GM21528 (cell line): ENCODE data around the gene ZMPSTE24.

ENCODE experiments used
- ATAC-seq: cut with Tn5 transposase; IDR thresholded peaks from one replicate; pipeline ENCODE4 v1.9.1; 2021; ENCODE audit warnings: mild to moderate bottlenecking, moderate library complexity; ENCODE audit not compliant: unreplicated experiment, low FRiP score

Gene ZMPSTE24

DNA sequence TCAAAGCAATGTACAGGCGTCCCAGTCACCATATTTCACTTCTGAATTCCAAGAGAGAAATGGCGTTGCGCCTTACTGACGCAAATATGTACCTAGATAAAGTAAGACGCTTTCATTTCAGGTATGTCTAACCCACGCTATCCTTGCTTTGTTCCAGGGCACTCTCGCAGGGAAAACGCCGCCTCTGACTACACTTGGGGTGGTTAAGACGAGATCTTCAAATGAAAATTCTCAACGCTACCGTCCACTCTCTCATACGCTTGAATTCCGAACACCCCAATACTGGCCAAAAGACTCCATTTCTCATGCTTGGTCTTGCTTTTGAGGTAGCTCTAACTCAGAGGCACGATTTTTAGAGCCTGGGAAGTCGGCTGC is 736 bp upstream of the ZMPSTE24 start:
- ATAC-seq, result peak; percentile 6

DNA sequence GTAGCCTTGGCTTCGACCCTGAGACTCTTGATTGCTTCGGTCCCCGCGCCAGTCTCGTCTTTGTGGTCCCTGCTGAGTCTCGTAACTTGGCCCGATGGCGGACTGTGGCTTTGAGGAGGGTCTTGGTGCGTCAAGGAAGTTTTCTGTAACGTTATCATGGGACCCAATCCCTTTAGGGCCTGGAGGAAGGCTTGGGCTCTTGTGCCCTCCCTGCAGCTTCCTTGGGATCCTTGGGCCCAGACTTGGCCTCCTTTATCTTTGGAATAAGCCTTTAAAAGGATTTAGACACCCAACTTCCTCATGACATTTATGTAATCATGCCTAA is 371 bp downstream of the ZMPSTE24 start:
- ATAC-seq, result no peak

DNA sequence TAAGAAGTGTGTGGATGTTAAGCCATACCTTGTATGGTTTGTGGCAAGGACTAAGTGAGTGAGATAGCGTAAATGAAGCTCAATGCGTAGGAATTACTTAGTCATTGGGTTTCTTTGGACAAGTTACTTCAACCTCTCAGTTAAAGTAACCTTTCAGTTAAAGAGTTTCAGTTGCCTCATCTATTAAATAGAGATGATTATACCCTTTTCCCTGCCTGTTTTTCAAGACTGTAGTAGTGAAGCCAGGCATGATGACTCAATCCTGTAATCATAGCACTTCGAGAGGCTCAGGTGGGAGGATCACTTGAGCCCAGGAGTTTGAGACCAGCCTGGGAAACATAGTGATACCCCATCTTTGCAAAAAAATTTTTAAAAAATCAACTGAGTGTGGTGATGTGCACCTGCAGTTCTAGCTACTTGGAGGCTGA is 6.3 kb downstream of the ZMPSTE24 start:
- no peak for ATAC-seq

DNA sequence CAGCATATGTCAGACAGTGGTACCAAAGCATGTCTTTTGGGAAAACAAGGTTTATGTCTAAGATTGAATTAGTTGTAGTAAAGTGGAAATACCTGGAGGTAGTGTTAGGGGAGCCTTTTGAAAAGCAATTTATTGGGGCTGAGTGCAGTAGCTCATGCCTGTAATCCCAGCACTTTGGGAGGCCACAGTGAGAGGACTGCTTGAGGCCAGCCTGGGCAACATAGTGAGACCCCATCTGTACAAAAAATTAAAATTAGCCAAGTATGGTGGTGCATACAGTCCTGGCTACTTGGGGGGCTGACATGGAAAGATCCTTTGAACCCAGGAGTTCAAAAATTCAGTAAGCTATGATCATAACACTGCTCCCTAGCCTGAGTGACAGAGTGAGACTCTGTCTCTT is 7.3 kb downstream of the ZMPSTE24 start:
- ATAC-seq, result no peak

DNA sequence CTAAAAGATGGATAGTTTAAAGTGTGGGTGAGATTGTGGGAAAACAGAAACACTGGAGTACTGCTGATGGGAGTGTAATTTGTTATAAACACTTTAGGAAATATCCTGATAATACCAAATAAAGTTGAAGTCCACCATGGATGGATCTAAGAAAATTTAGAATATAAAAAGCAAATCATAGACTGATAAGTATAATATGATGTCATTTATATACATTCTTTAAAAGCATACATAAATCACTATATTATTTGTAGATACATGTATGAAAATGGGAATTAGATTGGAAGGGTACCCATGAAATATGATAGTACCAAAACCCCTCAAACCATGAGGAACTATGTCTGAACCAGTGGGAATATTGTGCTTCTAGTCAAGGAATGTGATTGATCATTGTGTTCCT is 7.9 kb downstream of the ZMPSTE24 start:
- ATAC-seq, result no peak

DNA sequence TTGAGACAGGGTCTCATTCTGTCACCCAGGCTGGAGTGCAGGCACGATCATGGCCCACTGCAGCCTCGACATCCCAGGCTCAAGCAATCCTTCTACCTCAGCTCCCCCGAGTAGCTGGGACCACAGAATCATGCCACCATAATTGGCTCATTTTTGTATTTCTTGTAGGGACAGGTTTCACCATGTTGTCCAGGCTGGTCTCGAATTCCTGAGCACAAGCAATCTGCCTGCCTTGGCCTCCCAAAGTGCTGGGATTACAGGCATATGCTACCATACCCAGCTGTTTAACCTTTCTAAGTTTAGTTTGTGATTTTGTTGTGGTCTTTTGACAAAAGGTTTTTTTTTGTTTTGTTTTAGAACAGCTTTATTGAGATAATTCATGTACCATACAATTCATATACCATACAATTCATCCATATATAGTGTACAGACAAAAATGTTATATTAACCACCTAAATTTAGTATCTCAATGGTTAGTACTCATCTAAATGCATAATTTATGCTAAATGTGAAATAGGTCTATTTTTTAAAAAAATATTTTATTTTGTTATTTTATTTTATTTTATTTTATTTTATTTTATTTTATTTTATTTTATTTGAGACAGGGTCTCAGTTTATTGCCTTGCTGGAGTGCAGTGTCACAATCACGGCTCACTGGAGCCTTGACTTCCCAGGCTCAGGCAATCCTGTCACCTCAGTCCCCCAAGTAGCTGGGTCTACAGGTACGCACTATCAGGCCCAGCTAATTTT is 8.9 kb downstream of the ZMPSTE24 start:
- no peak for ATAC-seq

DNA sequence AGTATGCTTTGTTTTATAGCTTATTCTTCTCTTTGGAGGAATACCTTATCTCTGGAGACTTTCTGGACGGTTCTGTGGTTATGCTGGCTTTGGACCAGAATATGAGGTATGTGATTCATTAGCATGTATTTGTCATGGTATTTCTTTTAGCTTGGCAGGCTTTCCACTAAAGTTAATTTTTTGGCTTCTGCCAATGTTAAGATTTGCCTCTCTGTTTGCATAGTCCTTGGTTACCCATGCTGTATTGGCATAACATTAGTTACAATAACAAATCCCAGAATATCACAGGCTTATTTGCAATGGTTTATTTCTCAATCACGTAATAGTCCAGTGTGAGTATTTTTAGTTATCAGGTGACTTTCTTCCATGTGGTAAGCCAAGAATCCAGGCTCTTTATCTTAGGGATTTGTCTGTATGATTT is 9.7 kb downstream of the ZMPSTE24 start:
- ATAC-seq, result no peak

DNA sequence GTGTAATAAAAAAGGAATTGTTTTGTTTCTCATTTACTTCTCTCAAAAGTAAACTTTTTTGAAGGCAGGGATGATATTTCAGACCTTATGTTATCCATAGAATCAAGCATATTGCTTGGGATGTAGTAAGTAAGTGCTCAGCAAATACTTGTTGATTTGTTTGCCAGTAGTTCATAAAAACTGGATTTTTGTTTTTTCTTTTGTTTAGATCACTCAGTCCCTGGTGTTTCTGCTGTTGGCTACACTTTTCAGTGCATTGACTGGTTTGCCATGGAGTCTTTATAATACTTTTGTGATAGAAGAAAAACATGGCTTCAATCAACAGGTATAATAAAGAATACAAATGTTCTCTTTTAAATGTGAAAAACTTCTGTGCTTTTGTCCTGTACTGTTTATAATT is 10.2 kb downstream of the ZMPSTE24 start:
- no peak for ATAC-seq

DNA sequence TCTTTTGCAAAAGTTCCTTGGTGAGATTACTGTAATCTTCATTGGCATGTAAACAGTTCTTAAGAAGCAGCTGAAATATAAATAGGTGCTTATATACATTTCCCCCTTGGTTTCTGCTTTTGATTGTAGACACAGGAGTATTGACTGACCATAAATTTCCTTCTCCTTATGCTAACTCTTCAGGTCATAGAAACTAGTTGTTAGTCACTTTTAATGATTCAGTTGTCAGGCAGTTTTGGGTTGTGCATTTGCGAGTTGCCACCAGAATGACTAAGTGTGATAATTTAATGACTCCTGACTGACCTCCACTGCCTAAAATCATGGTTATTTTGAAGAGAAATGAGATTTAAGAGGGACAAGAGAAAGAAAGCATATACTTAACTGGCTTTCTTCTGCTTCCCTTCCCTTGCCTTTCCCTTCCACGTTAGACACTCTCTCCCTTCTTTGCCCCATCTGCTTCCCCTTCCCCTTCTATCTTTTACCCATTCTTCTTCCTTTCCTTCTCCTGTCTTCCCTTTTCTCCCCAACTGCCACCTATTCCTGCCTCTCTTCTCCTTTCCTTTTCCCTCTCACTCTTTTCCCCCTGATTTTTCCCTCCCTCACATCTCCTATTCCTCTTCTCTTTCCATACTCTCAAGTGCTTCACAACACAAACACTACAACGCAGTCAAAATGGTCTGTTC is 12.3 kb downstream of the ZMPSTE24 start:
- no peak for ATAC-seq

DNA sequence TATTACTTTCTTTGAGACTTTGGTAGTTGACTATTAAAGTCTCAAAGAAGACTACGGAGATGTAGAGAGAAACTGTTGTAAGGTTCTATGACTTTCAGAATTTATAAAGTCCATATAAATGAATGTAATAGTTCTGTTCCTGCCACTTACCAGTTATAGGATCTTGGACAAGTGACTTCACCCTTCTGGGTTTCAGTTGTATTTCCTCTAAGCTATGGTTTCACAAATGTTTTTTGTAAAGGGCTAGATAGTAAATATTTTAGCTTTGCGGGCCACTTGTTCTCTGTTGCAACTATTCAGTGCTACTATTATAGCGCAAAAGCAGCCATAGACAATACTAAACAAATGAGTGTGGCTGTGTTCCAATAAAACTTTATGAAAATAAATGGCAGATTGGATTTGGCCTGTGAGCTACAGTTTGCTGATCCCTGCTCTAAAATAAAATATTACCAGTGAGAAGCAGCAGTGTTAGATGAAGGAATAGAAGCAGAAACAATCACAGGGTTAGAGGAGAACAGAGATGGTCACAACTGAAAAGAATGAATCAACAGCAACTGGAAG is 14.7 kb downstream of the ZMPSTE24 start:
- no peak for ATAC-seq

DNA sequence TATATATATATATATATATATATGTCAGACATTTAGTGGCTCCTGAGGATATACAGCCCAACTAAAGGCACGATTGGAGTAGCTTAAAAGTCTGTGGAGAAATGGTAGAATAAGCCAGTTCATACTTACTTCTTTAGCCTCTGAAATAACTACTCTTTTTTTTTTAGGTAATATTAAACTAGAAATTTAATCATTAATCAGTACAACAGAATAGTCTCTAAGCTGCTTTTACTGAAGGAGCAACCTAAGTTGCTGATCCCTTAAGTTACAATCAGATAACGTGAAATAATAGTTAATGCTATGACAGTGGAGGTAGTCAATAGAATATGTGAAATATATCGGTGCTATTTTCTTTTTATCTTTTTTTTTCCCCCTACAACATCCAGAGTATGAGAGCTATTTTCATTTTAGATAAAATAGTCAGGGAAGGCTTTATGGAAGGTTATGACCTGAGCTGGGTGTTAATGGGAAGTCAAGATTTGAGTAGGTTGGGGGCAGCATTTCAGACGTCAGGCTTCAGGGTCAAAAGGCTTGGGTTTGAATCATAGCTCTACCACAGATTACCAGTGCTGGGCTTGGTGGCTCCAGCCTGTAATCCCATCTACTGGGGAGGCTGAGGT is 15.6 kb downstream of the ZMPSTE24 start:
- ATAC-seq, result no peak

DNA sequence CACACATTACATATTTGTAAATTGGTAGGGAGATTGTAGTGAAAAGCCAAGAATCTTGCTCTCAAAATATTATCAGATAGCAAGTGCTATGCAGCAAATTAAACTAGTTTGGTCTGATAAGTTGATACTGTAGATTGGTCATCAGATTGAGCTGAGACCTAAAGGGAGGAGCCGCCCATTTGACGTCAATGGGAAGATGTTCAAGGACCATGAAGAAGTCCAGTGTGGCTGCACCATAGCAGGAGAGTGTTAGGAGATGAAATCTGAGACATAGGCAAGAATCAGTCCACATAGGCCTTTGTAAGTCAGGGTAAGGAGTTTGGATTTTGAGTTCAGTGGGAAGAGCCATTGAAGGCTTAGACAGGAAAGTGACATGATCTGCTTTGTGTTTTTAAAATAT is 16.3 kb downstream of the ZMPSTE24 start:
- no peak for ATAC-seq

DNA sequence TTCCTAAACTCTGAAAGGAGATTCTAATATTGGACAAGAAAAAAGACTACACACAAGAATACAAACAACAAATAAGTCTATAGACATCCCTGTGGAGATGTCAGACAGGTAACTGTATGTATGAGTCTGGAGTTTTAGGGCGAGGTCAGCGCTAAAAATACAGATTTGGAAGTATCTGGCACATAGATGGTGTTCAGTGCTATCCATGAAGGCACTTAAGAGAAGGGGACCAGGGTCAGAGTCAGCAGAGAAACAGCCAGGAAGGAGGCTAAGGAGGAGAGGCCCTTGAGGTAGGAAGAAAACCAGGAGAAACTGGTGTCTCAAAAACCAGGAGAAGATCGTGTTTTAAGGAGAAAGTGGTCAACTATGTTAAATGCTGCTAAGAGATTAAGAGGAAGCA is 18.1 kb downstream of the ZMPSTE24 start:
- no peak for ATAC-seq

DNA sequence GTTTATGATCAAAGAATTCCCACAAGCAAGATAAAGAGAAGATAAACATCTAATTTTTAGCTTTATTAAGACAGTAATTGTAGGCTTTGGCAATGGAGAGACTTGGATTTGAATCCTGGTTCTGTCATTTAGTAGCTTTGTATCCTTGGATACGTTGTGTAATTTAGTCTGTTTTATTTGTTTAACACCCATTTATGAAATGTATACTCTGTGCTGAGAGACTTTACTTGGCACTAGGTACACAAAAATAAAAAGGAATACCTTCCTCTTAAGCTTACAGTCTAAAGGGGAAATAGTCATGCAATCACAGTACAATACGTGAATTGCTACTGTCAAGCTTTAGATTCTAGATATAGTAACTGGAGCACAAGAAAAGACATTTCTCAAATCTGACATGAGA is 23.8 kb downstream of the ZMPSTE24 start:
- no peak for ATAC-seq

DNA sequence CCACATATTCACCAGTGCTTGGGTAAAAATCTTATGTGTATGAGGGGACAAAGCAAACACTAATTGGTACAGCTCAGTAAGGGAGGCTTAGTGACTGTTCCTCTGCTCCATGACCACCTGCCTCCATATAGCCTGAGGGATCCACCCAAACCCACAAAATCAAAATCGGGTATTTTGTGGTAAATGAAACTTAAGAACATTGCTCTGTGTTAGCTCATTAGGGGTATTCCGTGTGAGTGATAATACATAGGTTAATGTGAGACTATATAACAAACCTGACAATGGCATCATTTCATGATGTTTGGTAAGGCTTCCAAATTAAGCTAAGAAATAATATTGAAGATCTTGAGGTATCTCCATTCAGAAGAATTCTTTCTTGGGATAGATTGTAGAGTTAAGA is 33.3 kb downstream of the ZMPSTE24 start:
- no peak for ATAC-seq

DNA sequence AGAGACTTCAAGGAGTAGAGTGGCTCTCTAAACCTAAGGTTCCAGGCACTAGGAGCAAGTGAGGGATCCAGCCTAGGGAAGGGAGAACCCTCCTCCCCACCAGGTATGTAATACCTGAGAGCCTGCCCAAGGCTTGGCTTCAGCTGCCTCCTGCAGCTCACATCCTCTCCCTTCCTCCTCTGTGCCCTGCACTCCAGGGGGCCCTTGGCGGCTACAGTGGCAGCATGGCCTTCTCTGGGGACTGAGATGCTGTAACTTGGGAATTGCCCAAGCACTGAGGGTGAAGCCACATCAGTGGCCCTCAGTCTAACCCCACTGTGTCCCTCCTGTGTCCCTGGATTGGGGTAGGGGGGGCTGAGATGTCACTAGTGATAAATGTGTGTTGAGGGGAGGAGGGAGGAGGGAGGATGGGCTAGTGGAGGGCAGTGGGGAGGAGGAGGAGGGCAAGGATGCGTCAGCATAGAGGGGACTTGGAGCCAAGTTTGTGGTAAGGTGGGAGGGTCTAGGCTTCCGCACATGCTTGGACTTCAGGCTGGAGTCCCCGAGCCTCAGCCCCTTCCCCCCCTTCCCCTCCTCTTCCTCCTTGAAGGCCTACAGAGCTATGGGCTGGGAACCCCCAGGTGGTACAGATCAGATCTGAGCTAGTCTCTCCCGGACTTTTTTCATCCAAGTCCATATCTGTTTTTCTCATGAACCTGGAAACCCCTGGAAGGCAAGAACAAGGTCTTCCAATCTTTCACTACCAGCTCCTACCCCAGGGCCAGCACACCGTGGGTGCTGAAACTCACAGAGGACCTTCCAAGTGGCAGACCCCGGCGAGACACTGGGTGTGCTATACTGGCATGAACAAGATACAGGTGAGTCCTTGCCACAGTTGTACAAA is 41.6 kb downstream of the ZMPSTE24 start:
- no peak for ATAC-seq

DNA sequence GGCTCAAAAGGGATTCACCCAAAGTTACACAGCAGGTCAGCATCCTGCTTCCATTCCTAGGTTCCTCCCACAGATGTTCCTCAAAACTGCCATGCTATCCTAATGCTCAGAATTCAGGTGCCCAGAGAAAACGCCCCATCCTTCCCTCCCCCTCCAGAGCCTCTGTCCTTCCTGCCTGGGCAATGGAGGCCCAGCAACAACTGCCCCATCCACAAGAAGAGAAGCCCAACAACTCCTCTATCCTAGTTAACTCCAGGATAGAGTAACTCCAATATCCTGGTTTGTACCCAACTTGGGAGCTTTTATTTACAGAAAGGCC is 42.2 kb downstream of the ZMPSTE24 start:
- ATAC-seq, result no peak

DNA sequence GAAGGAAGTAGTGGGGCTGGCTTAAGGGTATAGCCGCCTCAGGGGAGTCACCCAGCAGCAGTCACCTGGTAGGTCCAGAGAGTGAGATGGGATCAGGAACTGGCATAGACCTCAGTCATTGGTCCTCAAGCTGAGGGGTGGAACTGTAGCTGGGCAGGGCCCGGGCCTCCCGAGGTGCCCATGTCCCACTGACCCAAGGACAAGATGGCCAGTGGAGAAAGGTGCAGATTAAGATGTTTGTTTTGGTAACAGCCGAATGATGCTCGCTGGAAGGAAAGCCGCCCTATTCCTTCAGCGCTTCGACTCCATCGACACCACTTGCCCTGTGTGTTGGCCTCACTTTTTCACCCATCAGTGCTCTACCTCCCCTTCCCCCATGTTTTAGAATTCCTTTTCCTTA is 42.6 kb downstream of the ZMPSTE24 start:
- ATAC-seq, result no peak

DNA sequence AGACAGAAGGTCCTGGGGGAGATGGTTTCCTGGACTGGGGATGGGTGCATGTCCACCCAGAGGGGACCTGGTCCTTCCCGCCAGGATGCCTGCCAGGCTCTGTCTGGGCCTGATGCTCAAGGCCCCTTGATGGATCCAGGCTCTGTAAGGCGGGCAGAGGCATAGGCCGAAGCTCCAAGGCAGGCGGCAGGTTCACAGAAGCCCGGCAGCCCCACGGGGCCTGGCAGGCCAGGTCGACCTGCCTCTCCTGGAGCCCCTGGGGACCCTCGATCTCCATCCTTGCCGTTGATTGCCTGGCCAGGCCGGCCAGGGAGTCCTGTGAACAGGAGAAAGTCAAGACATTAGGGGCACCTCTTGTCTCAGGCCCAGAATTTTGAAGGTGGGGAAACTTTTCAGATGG is 43.0 kb downstream of the ZMPSTE24 start:
- no peak for ATAC-seq

DNA sequence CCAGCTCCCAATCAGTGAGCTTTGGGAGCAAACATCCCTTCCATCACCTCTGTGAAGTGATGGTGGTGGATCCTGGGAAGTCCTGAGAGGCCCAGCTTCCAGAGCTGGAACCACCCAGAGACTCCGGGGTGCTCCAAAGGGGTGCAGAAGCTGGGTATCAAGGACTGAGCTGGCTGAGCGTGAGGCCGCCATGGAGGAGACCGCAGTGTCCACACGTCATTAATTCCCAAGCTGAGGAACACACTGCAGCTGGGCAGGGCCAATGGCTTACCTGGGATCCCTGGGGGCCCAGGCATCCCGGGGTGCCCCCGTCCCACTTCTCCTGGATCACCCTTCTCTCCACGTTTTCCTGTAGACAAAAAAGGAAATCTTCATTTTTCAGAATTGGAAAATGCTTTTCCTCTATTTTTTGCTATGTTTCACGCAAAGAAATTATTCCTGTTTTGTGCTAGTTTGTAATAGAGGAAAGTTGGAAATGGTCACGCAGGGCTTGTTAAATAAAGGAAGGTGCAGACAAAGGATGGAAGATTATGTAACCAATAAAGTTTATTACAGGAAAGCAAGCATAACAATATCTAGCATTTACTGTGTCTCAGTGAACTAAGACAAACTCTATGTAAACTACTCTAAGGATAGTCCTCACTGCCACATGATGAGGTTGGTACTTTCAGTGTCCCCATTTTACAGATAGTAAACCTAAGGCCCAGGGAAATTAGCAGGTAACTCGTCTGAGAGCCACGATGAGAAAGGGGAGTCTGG is 43.7 kb downstream of the ZMPSTE24 start:
- ATAC-seq, result no peak
